Fibroblast of pulmonary artery (primary cell): ENCODE measurements around the gene STAB2.

Source experiments
- DNase-seq: peaks from one replicate; pipeline ENCODE4 v3.0.0-alpha.2; 2010; ENCODE audit warnings: low read depth
- H3K4me3 ChIP-seq: replicated peaks from 2 replicates; pipeline ENCODE4 v1.5.1; 2011; ENCODE audit warnings: low read depth, mild to moderate bottlenecking, control low read depth, low read length, moderate library complexity
- CTCF ChIP-seq: IDR thresholded peaks from 2 replicates; pipeline ENCODE4 v1.5.1; 2011; ENCODE audit warnings: mild to moderate bottlenecking, control low read depth, low read length, inconsistent platforms; ENCODE audit errors: missing control alignments

STAB2 gene

GRCh38 chr12:103768467-103769123, 181.5 kb downstream of the STAB2 start:
- no peak overlapping the region for H3K4me3 ChIP-seq
- DNase-seq, result peak; percentile 6
- TF ChIP-seq CTCF, result no peak

- H3K4me3 ChIP-seq, result no peak overlapping the region
- no peak for DNase-seq
- TF ChIP-seq CTCF, result no peak
Observed at GRCh38 chr12:103769240-103769945, 182.3 kb downstream of the STAB2 start.

- no peak overlapping the region for H3K4me3 ChIP-seq
- peak; percentile 77 for TF ChIP-seq CTCF
- peak; percentile 66 for DNase-seq
Observed at GRCh38 chr12:103771466-103771865, 184.4 kb downstream of the STAB2 start.

GRCh38 chr12:103772367-103773108, 185.5 kb downstream of the STAB2 start:
- DNase-seq, result no peak
- no peak for TF ChIP-seq CTCF
- no peak overlapping the region for H3K4me3 ChIP-seq

GRCh38 chr12:103773109-103773910, 186.2 kb downstream of the STAB2 start:
- DNase-seq, result peak; percentile 3
- no peak for TF ChIP-seq CTCF
- no peak overlapping the region for H3K4me3 ChIP-seq

GRCh38 chr12:103774977-103775560, 188.0 kb downstream of the STAB2 start:
- no peak for TF ChIP-seq CTCF
- H3K4me3 ChIP-seq, result no peak overlapping the region
- DNase-seq, result no peak
